GM12892 (cell line): ENCODE measurements around the gene CTAG1B.
"Not testable (repeated sequence)": the region's sequence is repeated elsewhere in the genome, so short reads cannot be mapped to it uniquely, and the experiment has no call there.

Experiments
- DNase-seq: peaks from one replicate; pipeline ENCODE4 v3.0.0; 2011; ENCODE audit not compliant: insufficient read length
- FAIRE-seq: peaks from 2 replicates; lab custom pipeline; 2011; peaks lifted over from hg19 to GRCh38; lab: Jason Lieb, UNC
- POLR2A ChIP-seq: IDR thresholded peaks from 2 replicates; pipeline ENCODE4 v1.6.1; 2011; ENCODE audit warnings: low read depth, low read length, control low read depth
- POLR2AphosphoS5 ChIP-seq: IDR thresholded peaks from 2 replicates; pipeline ENCODE4 v1.6.1; 2011; ENCODE audit warnings: low read depth, low read length, control low read depth
- TAF1 ChIP-seq: IDR thresholded peaks from 2 replicates; pipeline ENCODE4 v1.6.1; 2011; ENCODE audit warnings: low read depth, mild to moderate bottlenecking, control low read depth, low read length, borderline replicate concordance

Gene CTAG1B

GRCh38 chrX:154652311-154653047 lies 33.4 kb upstream of the CTAG1B start:
- TF ChIP-seq TAF1: no peak
- no peak for TF ChIP-seq POLR2AphosphoS5
- TF ChIP-seq POLR2A: no peak
- DNase-seq (no peak), FAIRE-seq (no peak)

GRCh38 chrX:154650221-154650510 lies 31.1 kb upstream of the CTAG1B start:
- TF ChIP-seq TAF1: no peak
- no peak for TF ChIP-seq POLR2A
- no peak for TF ChIP-seq POLR2AphosphoS5
- no peak for DNase-seq
- no peak for FAIRE-seq

- TF ChIP-seq TAF1: no peak
- TF ChIP-seq POLR2AphosphoS5: no peak
- TF ChIP-seq POLR2A: no peak
- no peak for DNase-seq
- no peak for FAIRE-seq
Measured at GRCh38 chrX:154649503-154650220, 30.6 kb upstream of the CTAG1B start.

GRCh38 chrX:154648931-154649330 lies 29.8 kb upstream of the CTAG1B start:
- no peak for DNase-seq
- FAIRE-seq: no peak
- TF ChIP-seq POLR2A (no peak), POLR2AphosphoS5 (no peak), TAF1 (no peak)

GRCh38 chrX:154645745-154646378 lies 26.8 kb upstream of the CTAG1B start:
- DNase-seq: not testable (repeated sequence)
- peak; percentile 38 for FAIRE-seq

GRCh38 chrX:154643708-154644107 lies 24.6 kb upstream of the CTAG1B start:
- DNase-seq, FAIRE-seq: not testable (repeated sequence)

GRCh38 chrX:154641740-154642139 lies 22.7 kb upstream of the CTAG1B start:
- DNase-seq, FAIRE-seq: not testable (repeated sequence)

- not testable (repeated sequence) for FAIRE-seq, DNase-seq
Measured at GRCh38 chrX:154633661-154634060, 14.6 kb upstream of the CTAG1B start.

- DNase-seq, FAIRE-seq: not testable (repeated sequence)
Measured at GRCh38 chrX:154630949-154631348, 11.9 kb upstream of the CTAG1B start.

- DNase-seq, FAIRE-seq: not testable (repeated sequence)
Measured at GRCh38 chrX:154628960-154629359, 9.9 kb upstream of the CTAG1B start.

GRCh38 chrX:154620767-154621414 lies 1.8 kb upstream of the CTAG1B start:
- FAIRE-seq: peak; percentile 91

GRCh38 chrX:154613586-154613985 lies 5.5 kb downstream of the CTAG1B start:
- not testable (repeated sequence) for FAIRE-seq, DNase-seq

More at GRCh38 chrX:154620767-154621414, 1.8 kb upstream of the CTAG1B start:
- not testable (repeated sequence) for DNase-seq

- not testable (repeated sequence) for DNase-seq, FAIRE-seq
Measured at GRCh38 chrX:154611146-154611545, 7.9 kb downstream of the CTAG1B start.

GRCh38 chrX:154608823-154609222 lies 10.3 kb downstream of the CTAG1B start:
- FAIRE-seq, DNase-seq: not testable (repeated sequence)

- not testable (repeated sequence) for FAIRE-seq, DNase-seq
Measured at GRCh38 chrX:154607976-154608375, 11.1 kb downstream of the CTAG1B start.
